ENCODE measurements around the gene SH2D3C.

Gene SH2D3C

DNA sequence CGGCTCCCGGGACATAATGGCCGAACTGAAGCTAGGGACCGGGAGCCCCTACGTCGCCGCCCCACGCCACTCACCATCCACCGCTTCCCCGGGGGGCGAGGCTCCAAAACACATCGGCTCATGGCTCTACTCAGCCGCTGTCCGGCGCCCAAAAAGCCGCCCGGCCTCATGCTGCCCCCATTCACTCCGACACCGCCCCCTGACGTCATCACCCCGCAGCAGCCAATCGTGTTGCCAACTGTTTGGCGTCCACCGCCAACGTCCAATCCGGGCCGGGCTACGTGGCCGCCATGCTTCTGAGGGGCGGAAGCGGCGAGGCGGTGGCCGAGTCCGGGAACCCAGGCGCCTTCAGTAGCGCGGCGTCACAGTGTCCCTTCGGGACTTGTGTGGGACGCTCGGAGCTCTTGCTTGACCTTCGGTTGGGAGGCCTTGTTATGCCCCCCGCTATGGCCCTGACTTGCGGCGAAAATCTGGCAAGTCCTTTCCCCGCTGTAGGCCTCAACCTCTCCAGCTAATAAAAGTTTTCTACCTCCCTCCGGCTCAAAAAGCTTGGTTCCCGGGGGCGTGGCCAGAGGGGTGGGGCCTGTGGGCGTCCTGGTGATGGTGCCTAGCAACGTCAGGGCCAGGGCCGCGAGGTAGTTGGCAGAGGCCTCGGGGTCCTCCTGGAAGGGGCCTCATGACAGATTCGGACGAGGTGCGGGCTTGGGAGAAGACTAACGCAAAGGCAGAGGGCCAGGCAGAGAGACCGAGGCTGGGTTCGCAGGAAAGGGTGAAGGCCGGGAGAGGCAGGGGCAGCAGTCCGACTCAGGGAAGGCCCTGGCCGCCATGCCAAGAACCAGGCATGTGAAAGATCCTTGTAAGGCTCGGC lies 62.8 kb downstream of the SH2D3C start, which contains the start of the genes PTRH1 and TTC16 (continued):
- TF ChIP-seq, protein P1, sequence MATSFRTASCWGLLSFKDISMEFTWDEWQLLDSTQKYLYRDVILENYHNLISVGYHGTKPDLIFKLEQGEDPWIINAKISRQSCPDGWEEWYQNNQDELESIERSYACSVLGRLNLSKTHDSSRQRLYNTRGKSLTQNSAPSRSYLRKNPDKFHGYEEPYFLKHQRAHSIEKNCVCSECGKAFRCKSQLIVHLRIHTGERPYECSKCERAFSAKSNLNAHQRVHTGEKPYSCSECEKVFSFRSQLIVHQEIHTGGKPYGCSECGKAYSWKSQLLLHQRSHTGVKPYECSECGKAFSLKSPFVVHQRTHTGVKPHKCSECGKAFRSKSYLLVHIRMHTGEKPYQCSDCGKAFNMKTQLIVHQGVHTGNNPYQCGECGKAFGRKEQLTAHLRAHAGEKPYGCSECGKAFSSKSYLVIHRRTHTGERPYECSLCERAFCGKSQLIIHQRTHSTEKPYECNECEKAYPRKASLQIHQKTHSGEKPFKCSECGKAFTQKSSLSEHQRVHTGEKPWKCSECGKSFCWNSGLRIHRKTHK (tag by site-specific recombination; IDR thresholded peaks at IDR 0.05), result no peak
- no peak for TF ChIP-seq ZNF660 (tag by site-specific recombination; IDR thresholded peaks at IDR 0.05)
- no peak for TF ChIP-seq ZNF175 (tag by site-specific recombination; IDR thresholded peaks at IDR 0.05)
- peak; percentile 99 for TF ChIP-seq ZBTB20 (tag by site-specific recombination; IDR thresholded peaks at IDR 0.05)
- no peak for TF ChIP-seq ZNF146 (tag by site-specific recombination; IDR thresholded peaks at IDR 0.05)
- TF ChIP-seq, protein P2, sequence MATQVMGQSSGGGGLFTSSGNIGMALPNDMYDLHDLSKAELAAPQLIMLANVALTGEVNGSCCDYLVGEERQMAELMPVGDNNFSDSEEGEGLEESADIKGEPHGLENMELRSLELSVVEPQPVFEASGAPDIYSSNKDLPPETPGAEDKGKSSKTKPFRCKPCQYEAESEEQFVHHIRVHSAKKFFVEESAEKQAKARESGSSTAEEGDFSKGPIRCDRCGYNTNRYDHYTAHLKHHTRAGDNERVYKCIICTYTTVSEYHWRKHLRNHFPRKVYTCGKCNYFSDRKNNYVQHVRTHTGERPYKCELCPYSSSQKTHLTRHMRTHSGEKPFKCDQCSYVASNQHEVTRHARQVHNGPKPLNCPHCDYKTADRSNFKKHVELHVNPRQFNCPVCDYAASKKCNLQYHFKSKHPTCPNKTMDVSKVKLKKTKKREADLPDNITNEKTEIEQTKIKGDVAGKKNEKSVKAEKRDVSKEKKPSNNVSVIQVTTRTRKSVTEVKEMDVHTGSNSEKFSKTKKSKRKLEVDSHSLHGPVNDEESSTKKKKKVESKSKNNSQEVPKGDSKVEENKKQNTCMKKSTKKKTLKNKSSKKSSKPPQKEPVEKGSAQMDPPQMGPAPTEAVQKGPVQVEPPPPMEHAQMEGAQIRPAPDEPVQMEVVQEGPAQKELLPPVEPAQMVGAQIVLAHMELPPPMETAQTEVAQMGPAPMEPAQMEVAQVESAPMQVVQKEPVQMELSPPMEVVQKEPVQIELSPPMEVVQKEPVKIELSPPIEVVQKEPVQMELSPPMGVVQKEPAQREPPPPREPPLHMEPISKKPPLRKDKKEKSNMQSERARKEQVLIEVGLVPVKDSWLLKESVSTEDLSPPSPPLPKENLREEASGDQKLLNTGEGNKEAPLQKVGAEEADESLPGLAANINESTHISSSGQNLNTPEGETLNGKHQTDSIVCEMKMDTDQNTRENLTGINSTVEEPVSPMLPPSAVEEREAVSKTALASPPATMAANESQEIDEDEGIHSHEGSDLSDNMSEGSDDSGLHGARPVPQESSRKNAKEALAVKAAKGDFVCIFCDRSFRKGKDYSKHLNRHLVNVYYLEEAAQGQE (tag by site-specific recombination; IDR thresholded peaks at IDR 0.05), result peak; percentile 74
- TF ChIP-seq, protein P3, sequence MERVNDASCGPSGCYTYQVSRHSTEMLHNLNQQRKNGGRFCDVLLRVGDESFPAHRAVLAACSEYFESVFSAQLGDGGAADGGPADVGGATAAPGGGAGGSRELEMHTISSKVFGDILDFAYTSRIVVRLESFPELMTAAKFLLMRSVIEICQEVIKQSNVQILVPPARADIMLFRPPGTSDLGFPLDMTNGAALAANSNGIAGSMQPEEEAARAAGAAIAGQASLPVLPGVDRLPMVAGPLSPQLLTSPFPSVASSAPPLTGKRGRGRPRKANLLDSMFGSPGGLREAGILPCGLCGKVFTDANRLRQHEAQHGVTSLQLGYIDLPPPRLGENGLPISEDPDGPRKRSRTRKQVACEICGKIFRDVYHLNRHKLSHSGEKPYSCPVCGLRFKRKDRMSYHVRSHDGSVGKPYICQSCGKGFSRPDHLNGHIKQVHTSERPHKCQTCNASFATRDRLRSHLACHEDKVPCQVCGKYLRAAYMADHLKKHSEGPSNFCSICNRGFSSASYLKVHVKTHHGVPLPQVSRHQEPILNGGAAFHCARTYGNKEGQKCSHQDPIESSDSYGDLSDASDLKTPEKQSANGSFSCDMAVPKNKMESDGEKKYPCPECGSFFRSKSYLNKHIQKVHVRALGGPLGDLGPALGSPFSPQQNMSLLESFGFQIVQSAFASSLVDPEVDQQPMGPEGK (tag by site-specific recombination; IDR thresholded peaks at IDR 0.05), result peak; percentile 89
- TF ChIP-seq, protein P4, sequence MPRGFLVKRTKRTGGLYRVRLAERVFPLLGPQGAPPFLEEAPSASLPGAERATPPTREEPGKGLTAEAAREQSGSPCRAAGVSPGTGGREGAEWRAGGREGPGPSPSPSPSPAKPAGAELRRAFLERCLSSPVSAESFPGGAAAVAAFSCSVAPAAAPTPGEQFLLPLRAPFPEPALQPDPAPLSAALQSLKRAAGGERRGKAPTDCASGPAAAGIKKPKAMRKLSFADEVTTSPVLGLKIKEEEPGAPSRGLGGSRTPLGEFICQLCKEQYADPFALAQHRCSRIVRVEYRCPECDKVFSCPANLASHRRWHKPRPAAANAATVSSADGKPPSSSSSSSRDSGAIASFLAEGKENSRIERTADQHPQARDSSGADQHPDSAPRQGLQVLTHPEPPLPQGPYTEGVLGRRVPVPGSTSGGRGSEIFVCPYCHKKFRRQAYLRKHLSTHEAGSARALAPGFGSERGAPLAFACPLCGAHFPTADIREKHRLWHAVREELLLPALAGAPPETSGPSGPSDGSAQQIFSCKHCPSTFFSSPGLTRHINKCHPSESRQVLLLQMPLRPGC (tag by site-specific recombination; IDR thresholded peaks at IDR 0.05), result 0 out of 2 replicates have a peak, but pooled peaks have one; percentile 49
- 0 out of 2 replicates have a peak, but pooled peaks have one; percentile 24 for TF ChIP-seq ZNF24 (tag by site-specific recombination; IDR thresholded peaks at IDR 0.05)
- TF ChIP-seq, protein P5, sequence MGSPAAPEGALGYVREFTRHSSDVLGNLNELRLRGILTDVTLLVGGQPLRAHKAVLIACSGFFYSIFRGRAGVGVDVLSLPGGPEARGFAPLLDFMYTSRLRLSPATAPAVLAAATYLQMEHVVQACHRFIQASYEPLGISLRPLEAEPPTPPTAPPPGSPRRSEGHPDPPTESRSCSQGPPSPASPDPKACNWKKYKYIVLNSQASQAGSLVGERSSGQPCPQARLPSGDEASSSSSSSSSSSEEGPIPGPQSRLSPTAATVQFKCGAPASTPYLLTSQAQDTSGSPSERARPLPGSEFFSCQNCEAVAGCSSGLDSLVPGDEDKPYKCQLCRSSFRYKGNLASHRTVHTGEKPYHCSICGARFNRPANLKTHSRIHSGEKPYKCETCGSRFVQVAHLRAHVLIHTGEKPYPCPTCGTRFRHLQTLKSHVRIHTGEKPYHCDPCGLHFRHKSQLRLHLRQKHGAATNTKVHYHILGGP (tag by site-specific recombination; IDR thresholded peaks at IDR 0.05), result no peak
- TF ChIP-seq ZNF610 (tag by site-specific recombination; IDR thresholded peaks at IDR 0.05; ENCODE audit: borderline replicate concordance), result no peak
- 0 out of 2 replicates have a peak, but pooled peaks have one; percentile 35 for TF ChIP-seq KLF1 (tag by site-specific recombination; IDR thresholded peaks at IDR 0.05)
- peak; percentile 81 for TF ChIP-seq ZBTB21 (tag by site-specific recombination; IDR thresholded peaks at IDR 0.05)
- TF ChIP-seq SP2 (tag by site-specific recombination; IDR thresholded peaks at IDR 0.05), result peak; percentile 95
- no peak for TF ChIP-seq ZNF426 (tag by site-specific recombination; IDR thresholded peaks at IDR 0.05)
- TF ChIP-seq, protein P6, sequence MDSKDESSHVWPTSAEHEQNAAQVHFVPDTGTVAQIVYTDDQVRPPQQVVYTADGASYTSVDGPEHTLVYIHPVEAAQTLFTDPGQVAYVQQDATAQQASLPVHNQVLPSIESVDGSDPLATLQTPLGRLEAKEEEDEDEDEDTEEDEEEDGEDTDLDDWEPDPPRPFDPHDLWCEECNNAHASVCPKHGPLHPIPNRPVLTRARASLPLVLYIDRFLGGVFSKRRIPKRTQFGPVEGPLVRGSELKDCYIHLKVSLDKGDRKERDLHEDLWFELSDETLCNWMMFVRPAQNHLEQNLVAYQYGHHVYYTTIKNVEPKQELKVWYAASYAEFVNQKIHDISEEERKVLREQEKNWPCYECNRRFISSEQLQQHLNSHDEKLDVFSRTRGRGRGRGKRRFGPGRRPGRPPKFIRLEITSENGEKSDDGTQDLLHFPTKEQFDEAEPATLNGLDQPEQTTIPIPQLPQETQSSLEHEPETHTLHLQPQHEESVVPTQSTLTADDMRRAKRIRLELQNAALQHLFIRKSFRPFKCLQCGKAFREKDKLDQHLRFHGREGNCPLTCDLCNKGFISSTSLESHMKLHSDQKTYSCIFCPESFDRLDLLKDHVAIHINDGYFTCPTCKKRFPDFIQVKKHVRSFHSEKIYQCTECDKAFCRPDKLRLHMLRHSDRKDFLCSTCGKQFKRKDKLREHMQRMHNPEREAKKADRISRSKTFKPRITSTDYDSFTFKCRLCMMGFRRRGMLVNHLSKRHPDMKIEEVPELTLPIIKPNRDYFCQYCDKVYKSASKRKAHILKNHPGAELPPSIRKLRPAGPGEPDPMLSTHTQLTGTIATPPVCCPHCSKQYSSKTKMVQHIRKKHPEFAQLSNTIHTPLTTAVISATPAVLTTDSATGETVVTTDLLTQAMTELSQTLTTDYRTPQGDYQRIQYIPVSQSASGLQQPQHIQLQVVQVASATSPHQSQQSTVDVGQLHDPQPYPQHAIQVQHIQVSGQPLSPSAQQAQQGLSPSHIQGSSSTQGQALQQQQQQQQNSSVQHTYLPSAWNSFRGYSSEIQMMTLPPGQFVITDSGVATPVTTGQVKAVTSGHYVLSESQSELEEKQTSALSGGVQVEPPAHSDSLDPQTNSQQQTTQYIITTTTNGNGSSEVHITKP (tag by site-specific recombination; IDR thresholded peaks at IDR 0.05), result peak; percentile 92
- TF ChIP-seq, protein P7, sequence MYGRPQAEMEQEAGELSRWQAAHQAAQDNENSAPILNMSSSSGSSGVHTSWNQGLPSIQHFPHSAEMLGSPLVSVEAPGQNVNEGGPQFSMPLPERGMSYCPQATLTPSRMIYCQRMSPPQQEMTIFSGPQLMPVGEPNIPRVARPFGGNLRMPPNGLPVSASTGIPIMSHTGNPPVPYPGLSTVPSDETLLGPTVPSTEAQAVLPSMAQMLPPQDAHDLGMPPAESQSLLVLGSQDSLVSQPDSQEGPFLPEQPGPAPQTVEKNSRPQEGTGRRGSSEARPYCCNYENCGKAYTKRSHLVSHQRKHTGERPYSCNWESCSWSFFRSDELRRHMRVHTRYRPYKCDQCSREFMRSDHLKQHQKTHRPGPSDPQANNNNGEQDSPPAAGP (tag by site-specific recombination; IDR thresholded peaks at IDR 0.05), result peak; percentile 55; the same call in 1 of the 2 replicates
- TF ChIP-seq ZNF76 (tag by site-specific recombination; IDR thresholded peaks at IDR 0.05; ENCODE audit: borderline replicate concordance, low read depth), result peak; percentile 83
- TF ChIP-seq, protein P8, sequence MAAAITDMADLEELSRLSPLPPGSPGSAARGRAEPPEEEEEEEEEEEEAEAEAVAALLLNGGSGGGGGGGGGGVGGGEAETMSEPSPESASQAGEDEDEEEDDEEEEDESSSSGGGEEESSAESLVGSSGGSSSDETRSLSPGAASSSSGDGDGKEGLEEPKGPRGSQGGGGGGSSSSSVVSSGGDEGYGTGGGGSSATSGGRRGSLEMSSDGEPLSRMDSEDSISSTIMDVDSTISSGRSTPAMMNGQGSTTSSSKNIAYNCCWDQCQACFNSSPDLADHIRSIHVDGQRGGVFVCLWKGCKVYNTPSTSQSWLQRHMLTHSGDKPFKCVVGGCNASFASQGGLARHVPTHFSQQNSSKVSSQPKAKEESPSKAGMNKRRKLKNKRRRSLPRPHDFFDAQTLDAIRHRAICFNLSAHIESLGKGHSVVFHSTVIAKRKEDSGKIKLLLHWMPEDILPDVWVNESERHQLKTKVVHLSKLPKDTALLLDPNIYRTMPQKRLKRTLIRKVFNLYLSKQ (tag by site-specific recombination; IDR thresholded peaks at IDR 0.05; ENCODE audit: borderline replicate concordance), result no peak
- no peak for TF ChIP-seq ZNF785 (tag by site-specific recombination; IDR thresholded peaks at IDR 0.05)

Measured in HEK293 (cell line).